PC-3 (cell line): Measurements from ENCODE around the gene LTBP1. TPM values are rescaled to one million over a fixed set of nuclear protein-coding genes. Genes with fewer than 3 reads are reported as not detected.
"Not testable (repeated sequence)": the region's sequence is repeated elsewhere in the genome, so short reads cannot be mapped to it uniquely, and the experiment has no call there.

Experiments
- ATAC-seq: fragments of 200-7000 bp; cut with Tn5 transposase; 2 replicates; pipeline ENCODE4 v1.9.1; 2020; ENCODE audit warnings: mild to moderate bottlenecking, moderate library complexity
- BruUV-seq: library from RNA; stranded (reverse); fragments of 400-500 nt; replicated peaks from 2 replicates; lab custom pipeline; 2021; lab: Mats Ljungman, UMichigan
- CTCF ChIA-PET: fragments of 300-600 bp; sonication (Branson Sonifier 250); formaldehyde crosslinking; loops from one replicate; lab custom pipeline; 2022; ENCODE audit warnings: antibody characterized with exemption; lab: Charles Lee
- POLR2A ChIA-PET: fragments of 300-600 bp; sonication (Branson Sonifier 250); formaldehyde crosslinking; loops from one replicate; lab custom pipeline; 2022; ENCODE audit warnings: antibody characterized with exemption; ENCODE audit not compliant: unreplicated experiment; lab: Charles Lee
- DNase-seq: peaks from one replicate; pipeline ENCODE4 v3.0.0-alpha.2; 2015
- H2AFZ ChIP-seq: fragments of 300-600 bp; sonication (generic); 2 replicates; pipeline ENCODE4 v1.6.0; 2016; ENCODE audit warnings: antibody characterized with exemption, low read length
- H3F3A ChIP-seq: fragments of 300-600 bp; sonication (generic); one replicate; pipeline ENCODE4 v1.6.0; 2017; ENCODE audit warnings: antibody characterized with exemption, low read length, control low read depth, mild to moderate bottlenecking; ENCODE audit not compliant: unreplicated experiment
- H3K27ac ChIP-seq: fragments of 300-600 bp; sonication (generic); 2 replicates; pipeline ENCODE4 v1.5.1; 2016; ENCODE audit warnings: mild to moderate bottlenecking, low read length
- H3K27me3 ChIP-seq: fragments of 300-600 bp; sonication (generic); 2 replicates; pipeline ENCODE4 v1.6.1; 2016; ENCODE audit warnings: low read length, mixed read lengths
- H3K36me3 ChIP-seq: fragments of 300-600 bp; sonication (generic); 2 replicates; pipeline ENCODE4 v1.6.1; 2016; ENCODE audit warnings: low read depth, mixed run types, low read length, mixed read lengths
- H3K4me1 ChIP-seq: fragments of 300-600 bp; sonication (generic); 2 replicates; pipeline ENCODE4 v1.5.1; 2016; ENCODE audit warnings: low read length; ENCODE audit not compliant: insufficient read depth
- H3K4me2 ChIP-seq: fragments of 300-600 bp; sonication (generic); 2 replicates; pipeline ENCODE4 v1.6.0; 2016; ENCODE audit warnings: low read length
- H3K4me3 ChIP-seq: fragments of 300-600 bp; sonication (generic); 2 replicates; pipeline ENCODE4 v1.5.1; 2016; ENCODE audit warnings: mild to moderate bottlenecking, low read length, mixed read lengths
- H3K79me2 ChIP-seq: fragments of 300-600 bp; sonication (generic); 2 replicates; pipeline ENCODE4 v1.6.1; 2017; ENCODE audit warnings: low read length, mixed read lengths
- H3K9ac ChIP-seq: fragments of 300-600 bp; sonication (generic); 2 replicates; pipeline ENCODE4 v1.6.0; 2016; ENCODE audit warnings: mild to moderate bottlenecking, low read length
- H3K9me2 ChIP-seq: fragments of 300-600 bp; sonication (generic); replicated peaks from 2 replicates; pipeline ENCODE4 v1.6.1; 2016; ENCODE audit warnings: mixed run types, low read length, mixed read lengths
- H3K9me3 ChIP-seq: fragments of 300-600 bp; sonication (generic); 2 replicates; pipeline ENCODE4 v1.6.1; 2016; ENCODE audit warnings: low read length, mixed read lengths
- H4K20me1 ChIP-seq: fragments of 300-600 bp; sonication (generic); 2 replicates; pipeline ENCODE4 v1.6.1; 2016; ENCODE audit warnings: low read length, mixed read lengths
- EZH2 ChIP-seq: fragments of 300-600 bp; sonication (generic); IDR thresholded peaks from one replicate; pipeline ENCODE4 v1.6.1; 2017; ENCODE audit warnings: antibody characterized with exemption, mild to moderate bottlenecking, low read length; ENCODE audit not compliant: unreplicated experiment
- EZH2phosphoT487 ChIP-seq: fragments of 300-600 bp; sonication (generic); IDR thresholded peaks from 2 replicates; pipeline ENCODE4 v1.6.1; 2018; ENCODE audit warnings: mild to moderate bottlenecking, antibody characterized with exemption, low read length, borderline replicate concordance
- intact Hi-C: fragments of 100-400 bp; cut with micrococcal nuclease; formaldehyde crosslinking; loops from 2 replicates; pipeline ENCODE4 v1.9.0; 2023
- total RNA-seq: library from RNA; depleted of rRNA; stranded (reverse); fragments of >200 nt; gene quantifications from 2 replicates; pipeline ENCODE4 v1.2.3, GENCODE V29; 2014
- TF ChIP-seq, protein P1 (sequence below): fragments of 300-600 bp; sonication (generic); conservative IDR thresholded peaks from 2 replicates; pipeline ENCODE4 v1.5.1; 2017; ENCODE audit warnings: antibody characterized with exemption, low read depth, mild to moderate bottlenecking, low read length

LTBP1 gene
- total RNA-seq, 1 experiment from 2014 or later, result 45.9 TPM

GRCh38 chr2:33056170-33056569 lies 109.4 kb downstream of the LTBP1 start:
- no peak overlapping the region for H2AFZ ChIP-seq
- no peaks in the 10 kb centered on the region for H3K79me2 ChIP-seq
- H3K4me1 ChIP-seq, result peaks cover 17% of the 10 kb centered on the region
- H3F3A ChIP-seq, result no peaks in the 10 kb centered on the region
- H3K27me3 ChIP-seq, result no peaks in the 10 kb centered on the region
- no peak overlapping the region for H3K4me2 ChIP-seq
- no peaks in the 10 kb centered on the region for H3K36me3 ChIP-seq
- ChIA-PET CTCF (no interaction called here), POLR2A (no interaction called here)
- TF ChIP-seq EZH2phosphoT487 (no peak), EZH2 (no peak)
- TF ChIP-seq, protein P1, sequence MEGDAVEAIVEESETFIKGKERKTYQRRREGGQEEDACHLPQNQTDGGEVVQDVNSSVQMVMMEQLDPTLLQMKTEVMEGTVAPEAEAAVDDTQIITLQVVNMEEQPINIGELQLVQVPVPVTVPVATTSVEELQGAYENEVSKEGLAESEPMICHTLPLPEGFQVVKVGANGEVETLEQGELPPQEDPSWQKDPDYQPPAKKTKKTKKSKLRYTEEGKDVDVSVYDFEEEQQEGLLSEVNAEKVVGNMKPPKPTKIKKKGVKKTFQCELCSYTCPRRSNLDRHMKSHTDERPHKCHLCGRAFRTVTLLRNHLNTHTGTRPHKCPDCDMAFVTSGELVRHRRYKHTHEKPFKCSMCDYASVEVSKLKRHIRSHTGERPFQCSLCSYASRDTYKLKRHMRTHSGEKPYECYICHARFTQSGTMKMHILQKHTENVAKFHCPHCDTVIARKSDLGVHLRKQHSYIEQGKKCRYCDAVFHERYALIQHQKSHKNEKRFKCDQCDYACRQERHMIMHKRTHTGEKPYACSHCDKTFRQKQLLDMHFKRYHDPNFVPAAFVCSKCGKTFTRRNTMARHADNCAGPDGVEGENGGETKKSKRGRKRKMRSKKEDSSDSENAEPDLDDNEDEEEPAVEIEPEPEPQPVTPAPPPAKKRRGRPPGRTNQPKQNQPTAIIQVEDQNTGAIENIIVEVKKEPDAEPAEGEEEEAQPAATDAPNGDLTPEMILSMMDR, result no peak
- H3K27ac ChIP-seq, result no peak overlapping the region
- H4K20me1 ChIP-seq, result no peaks in the 10 kb centered on the region
- BruUV-seq, result no TSS peak
- no peaks in the 10 kb centered on the region for H3K9me2 ChIP-seq
- no peak overlapping the region for H3K4me3 ChIP-seq
- intact Hi-C loops, result no loop called here
- no peak for DNase-seq
- H3K9me3 ChIP-seq, result no peaks in the 10 kb centered on the region
- no peak for ATAC-seq
- no peak overlapping the region for H3K9ac ChIP-seq

- CTCF ChIA-PET, H3K4me1 ChIP-seq, H2AFZ ChIP-seq, H3K36me3 ChIP-seq, POLR2A ChIA-PET, H3K4me3 ChIP-seq, H3K27me3 ChIP-seq, H4K20me1 ChIP-seq, ATAC-seq, H3K9me2 ChIP-seq, H3K79me2 ChIP-seq, H3F3A ChIP-seq, H3K9me3 ChIP-seq, DNase-seq, H3K9ac ChIP-seq, H3K4me2 ChIP-seq, intact Hi-C loops, H3K27ac ChIP-seq, BruUV-seq: not testable (repeated sequence)
Measured at GRCh38 chr2:33057307-33058028, 110.7 kb downstream of the LTBP1 start.

GRCh38 chr2:33058716-33059470 lies 112.1 kb downstream of the LTBP1 start:
- Histone ChIP-seq H3K79me2 (no peaks in the 10 kb centered on the region), H3K4me3 (no peak overlapping the region), H4K20me1 (no peaks in the 10 kb centered on the region), H3K9ac (no peak overlapping the region), H3K36me3 (peaks cover 4% of the 10 kb centered on the region; the same call in 1 of the 2 replicates), H3K4me2 (no peak overlapping the region), H3K9me3 (0 out of 2 replicates have a peak, but pooled peaks cover 7% of the 10 kb centered on the region), H3F3A (no peaks in the 10 kb centered on the region), H2AFZ (no peak overlapping the region), H3K27me3 (no peaks in the 10 kb centered on the region), H3K9me2 (no peaks in the 10 kb centered on the region), H3K27ac (no peak overlapping the region), H3K4me1 (no peaks in the 10 kb centered on the region)
- ATAC-seq (no peak), DNase-seq (no peak)
- intact Hi-C loops, result no loop called here
- no peak for TF ChIP-seq EZH2
- no peak for TF ChIP-seq EZH2phosphoT487
- TF ChIP-seq, protein P1, result no peak
- no TSS peak for BruUV-seq
- POLR2A ChIA-PET, result interaction anchor here (0.6 kb wide), 1 partner anchor 893 kb away, joined by 3 read pairs; the partner anchor contains the start of gene SLC30A6
- CTCF ChIA-PET, result interaction anchor here (0.8 kb wide), 1 partner anchor 68 kb away, joined by 4 read pairs; no protein-coding TSS in a partner anchor
